Mesendoderm (in vitro differentiated cells): ENCODE measurements around the gene ATP8A2.
"Not testable (repeated sequence)": the region's sequence is repeated elsewhere in the genome, so short reads cannot be mapped to it uniquely, and the experiment has no call there.

Experiments used
- DNase-seq: peaks from one replicate; pipeline ENCODE4 v3.0.0; 2013
- H2AK5ac ChIP-seq: 2 replicates; pipeline ENCODE4 v1.6.1; 2013; ENCODE audit warnings: low read length, inconsistent platforms
- H2BK120ac ChIP-seq: 2 replicates; pipeline ENCODE4 v1.6.1; 2013; ENCODE audit warnings: low read depth, mild to moderate bottlenecking, low read length, moderate library complexity, mixed read lengths
- H2BK15ac ChIP-seq: replicated peaks from 2 replicates; pipeline ENCODE4 v1.6.1; 2013; ENCODE audit warnings: low read depth, mild to moderate bottlenecking, moderate library complexity
- H2BK5ac ChIP-seq: 2 replicates; pipeline ENCODE4 v1.6.1; 2013; ENCODE audit warnings: low read length, inconsistent platforms
- H3K18ac ChIP-seq: 2 replicates; pipeline ENCODE4 v1.6.1; 2013; ENCODE audit warnings: mild to moderate bottlenecking, low read length, mixed read lengths
- H3K23ac ChIP-seq: one replicate; pipeline ENCODE4 v1.6.1; 2013; ENCODE audit warnings: low read length
- H3K27ac ChIP-seq: 2 replicates; pipeline ENCODE4 v1.5.1; 2013; ENCODE audit warnings: low read depth, mild to moderate bottlenecking, inconsistent platforms, low read length, moderate library complexity
- H3K27me3 ChIP-seq: 2 replicates; pipeline ENCODE4 v1.6.1; 2013; ENCODE audit warnings: low read length, control low read depth, mild to moderate bottlenecking, inconsistent platforms; ENCODE audit not compliant: insufficient read depth, poor library complexity
- H3K36me3 ChIP-seq: 2 replicates; pipeline ENCODE4 v1.6.1; 2013; ENCODE audit warnings: low read length, inconsistent platforms; ENCODE audit not compliant: control insufficient read depth, insufficient read depth
- H3K4ac ChIP-seq: one replicate; pipeline ENCODE4 v1.6.1; 2013; ENCODE audit warnings: low read depth, mild to moderate bottlenecking, low read length, moderate library complexity
- H3K4me1 ChIP-seq: 2 replicates; pipeline ENCODE4 v1.6.1; 2013; ENCODE audit warnings: low read depth, low read length, inconsistent platforms; ENCODE audit not compliant: control insufficient read depth
- H3K4me2 ChIP-seq: 2 replicates; pipeline ENCODE4 v1.6.1; 2013; ENCODE audit warnings: low read length
- H3K4me3 ChIP-seq: 2 replicates; pipeline ENCODE4 v1.5.1; 2013; ENCODE audit warnings: mild to moderate bottlenecking, low read length
- H3K56ac ChIP-seq: one replicate; pipeline ENCODE4 v1.6.1; 2013; ENCODE audit warnings: low read length
- H3K79me1 ChIP-seq: 2 replicates; pipeline ENCODE4 v1.6.1; 2013; ENCODE audit warnings: low read length, inconsistent platforms
- H3K79me2 ChIP-seq: 2 replicates; pipeline ENCODE4 v1.6.1; 2013; ENCODE audit warnings: mild to moderate bottlenecking, low read length; ENCODE audit not compliant: control insufficient read depth, insufficient read depth
- H3K9ac ChIP-seq: 2 replicates; pipeline ENCODE4 v1.6.1; 2013; ENCODE audit warnings: low read length, inconsistent platforms
- H4K5ac ChIP-seq: one replicate; pipeline ENCODE4 v1.6.1; 2013; ENCODE audit warnings: low read length
- H4K8ac ChIP-seq: one replicate; pipeline ENCODE4 v1.6.1; 2013; ENCODE audit warnings: low read depth, mild to moderate bottlenecking, control low read depth, low read length, moderate library complexity
- WGBS: extraction: QIAGEN DNeasy Blood & Tissue Kit; methylation state at CpG from one replicate; pipeline ENCODE4 v1.1.7; 2013; ENCODE audit warnings: low lambda C conversion rate, missing lambda C conversion rate; ENCODE audit not compliant: insufficient coverage; ENCODE audit errors: extremely low coverage; 5-methylcytosine and 5-hydroxymethylcytosine counted together

ATP8A2 gene

GRCh38 chr13:25774056-25774455 is 402.3 kb downstream of the ATP8A2 start:
- H3K9ac ChIP-seq, DNase-seq, H2AK5ac ChIP-seq, H4K5ac ChIP-seq, H2BK5ac ChIP-seq, H3K56ac ChIP-seq, H3K23ac ChIP-seq, H3K4me2 ChIP-seq, H2BK15ac ChIP-seq, H3K4ac ChIP-seq, H3K4me3 ChIP-seq, H2BK120ac ChIP-seq, H3K27ac ChIP-seq, H3K79me1 ChIP-seq, H3K18ac ChIP-seq, H3K27me3 ChIP-seq, H3K36me3 ChIP-seq, H4K8ac ChIP-seq, H3K79me2 ChIP-seq: not testable (repeated sequence)
- no CpG with 5 or more reads among the region's 1 CpG for WGBS
- peaks cover 10% of the 10 kb centered on the region for H3K4me1 ChIP-seq

GRCh38 chr13:25775275-25775674 is 403.5 kb downstream of the ATP8A2 start:
- H4K5ac ChIP-seq = no peak overlapping the region
- H3K79me1 ChIP-seq = no peaks in the 10 kb centered on the region
- H3K36me3 ChIP-seq = no peaks in the 10 kb centered on the region
- peak overlapping the region; percentile 11 for H3K56ac ChIP-seq
- no peak overlapping the region for H3K27ac ChIP-seq
- no peak overlapping the region for H3K4ac ChIP-seq
- H3K18ac ChIP-seq = no peak overlapping the region
- no peak overlapping the region for H2BK15ac ChIP-seq
- H2BK120ac ChIP-seq = no peak overlapping the region
- H3K9ac ChIP-seq = no peak overlapping the region
- WGBS = no CpG with 5 or more reads among the region's 3 CpGs
- H2AK5ac ChIP-seq = no peak overlapping the region
- no peaks in the 10 kb centered on the region for H3K79me2 ChIP-seq
- H3K23ac ChIP-seq = no peak overlapping the region
- H3K4me3 ChIP-seq = no peak overlapping the region
- H4K8ac ChIP-seq = no peak overlapping the region
- H3K4me2 ChIP-seq = no peak overlapping the region
- H2BK5ac ChIP-seq = no peak overlapping the region
- no peaks in the 10 kb centered on the region for H3K27me3 ChIP-seq
- H3K4me1 ChIP-seq = peaks cover 10% of the 10 kb centered on the region
- DNase-seq = no peak

GRCh38 chr13:25775986-25776385 is 404.2 kb downstream of the ATP8A2 start:
- no peaks in the 10 kb centered on the region for H3K79me1 ChIP-seq
- H2AK5ac ChIP-seq = no peak overlapping the region
- no peaks in the 10 kb centered on the region for H3K79me2 ChIP-seq
- H3K4me3 ChIP-seq = no peak overlapping the region
- H4K8ac ChIP-seq = no peak overlapping the region
- no peak overlapping the region for H3K23ac ChIP-seq
- H3K18ac ChIP-seq = no peak overlapping the region
- peaks cover 12% of the 10 kb centered on the region for H3K4me1 ChIP-seq
- no peaks in the 10 kb centered on the region for H3K27me3 ChIP-seq
- peak overlapping the region; percentile 24 for H3K4ac ChIP-seq
- H2BK120ac ChIP-seq = no peak overlapping the region
- DNase-seq = peak; percentile 37
- H3K9ac ChIP-seq = no peak overlapping the region
- no CpG with 5 or more reads among the region's 4 CpGs for WGBS
- no peaks in the 10 kb centered on the region for H3K36me3 ChIP-seq
- no peak overlapping the region for H2BK15ac ChIP-seq
- no peak overlapping the region for H3K27ac ChIP-seq
- H4K5ac ChIP-seq = no peak overlapping the region
- peak overlapping the region; percentile 20 for H2BK5ac ChIP-seq
- H3K56ac ChIP-seq = peak overlapping the region; percentile 17
- no peak overlapping the region for H3K4me2 ChIP-seq

- no peaks in the 10 kb centered on the region for H3K27me3 ChIP-seq
- H3K9ac ChIP-seq = no peak overlapping the region
- no peaks in the 10 kb centered on the region for H3K36me3 ChIP-seq
- H3K4me2 ChIP-seq = no peak overlapping the region
- H2BK15ac ChIP-seq = no peak overlapping the region
- H3K79me2 ChIP-seq = no peaks in the 10 kb centered on the region
- no peak overlapping the region for H3K4me3 ChIP-seq
- DNase-seq = peak; percentile 93
- peak overlapping the region; percentile 98 for H2BK5ac ChIP-seq
- H4K8ac ChIP-seq = no peak overlapping the region
- H2BK120ac ChIP-seq = no peak overlapping the region
- no peaks in the 10 kb centered on the region for H3K79me1 ChIP-seq
- no peak overlapping the region for H3K27ac ChIP-seq
- no peak overlapping the region for H2AK5ac ChIP-seq
- no peak overlapping the region for H3K23ac ChIP-seq
- H3K18ac ChIP-seq = no peak overlapping the region
- H3K4me1 ChIP-seq = peaks cover 12% of the 10 kb centered on the region
- peak overlapping the region; percentile 63 for H3K56ac ChIP-seq
- H3K4ac ChIP-seq = no peak overlapping the region
- no CpG with 5 or more reads among the region's 7 CpGs for WGBS
- H4K5ac ChIP-seq = peak overlapping the region; percentile 82
These were observed 404.9 kb downstream of the ATP8A2 start for GRCh38 chr13:25776722-25777121.

- Histone ChIP-seq H3K79me1 (no peaks in the 10 kb centered on the region), H3K56ac (no peak overlapping the region), H3K27me3 (no peaks in the 10 kb centered on the region), H2BK120ac (no peak overlapping the region), H3K36me3 (no peaks in the 10 kb centered on the region), H2AK5ac (no peak overlapping the region), H3K4me1 (peaks cover 9% of the 10 kb centered on the region), H3K27ac (no peak overlapping the region), H3K79me2 (no peaks in the 10 kb centered on the region), H4K8ac (no peak overlapping the region), H2BK15ac (no peak overlapping the region), H3K9ac (no peak overlapping the region), H3K4ac (no peak overlapping the region), H3K18ac (no peak overlapping the region), H3K4me2 (no peak overlapping the region), H3K23ac (no peak overlapping the region), H2BK5ac (no peak overlapping the region), H4K5ac (no peak overlapping the region), H3K4me3 (no peak overlapping the region)
- no peak for DNase-seq
- WGBS = no CpG with 5 or more reads among the region's 2 CpGs
These were observed 405.7 kb downstream of the ATP8A2 start for GRCh38 chr13:25777509-25777908.

GRCh38 chr13:25778365-25778764 is 406.6 kb downstream of the ATP8A2 start:
- DNase-seq = no peak
- Histone ChIP-seq H3K4me2 (no peak overlapping the region), H2BK5ac (peak overlapping the region; percentile 64), H4K5ac (no peak overlapping the region), H3K79me2 (no peaks in the 10 kb centered on the region), H3K27ac (no peak overlapping the region), H2AK5ac (peak overlapping the region; percentile 33), H2BK15ac (no peak overlapping the region), H3K23ac (no peak overlapping the region), H3K18ac (no peak overlapping the region), H3K27me3 (no peaks in the 10 kb centered on the region), H3K9ac (no peak overlapping the region), H3K56ac (peak overlapping the region; percentile 36), H3K4ac (no peak overlapping the region), H2BK120ac (no peak overlapping the region), H3K4me3 (no peak overlapping the region), H3K79me1 (no peaks in the 10 kb centered on the region), H3K36me3 (no peaks in the 10 kb centered on the region), H4K8ac (peak overlapping the region; percentile 96), H3K4me1 (peaks cover 9% of the 10 kb centered on the region)
- no CpG with 5 or more reads among the region's 7 CpGs for whole genome bisulfite sequencing
